A172 (cell line): ENCODE measurements around the gene CYTH2. TPM values are rescaled to one million over a fixed set of nuclear protein-coding genes. Genes with fewer than 3 reads are reported as not detected.
"Not testable (repeated sequence)": the region's sequence is repeated elsewhere in the genome, so short reads cannot be mapped to it uniquely, and the experiment has no call there.

Experiments used
- DNase-seq: peaks from one replicate; pipeline ENCODE4 v3.0.0-alpha.2; 2015; ENCODE audit warnings: low spot score
- total RNA-seq: library from RNA; depleted of rRNA; stranded (reverse); fragments of >200 nt; shearing (Covaris generic); gene quantifications from 2 replicates; pipeline ENCODE4 v1.2.3, GENCODE V29; 2014; rRNA removed

Gene CYTH2
- total RNA-seq, 1 experiment from 2014 or later = 28.7 TPM

- peak; percentile 22 for DNase-seq
These were observed 42.8 kb downstream of the CYTH2 start, which contains the start of gene LMTK3 for GRCh38 chr19:48511800-48512503. LMTK3 (minus strand) TSS chr19:48511835; CDS start chr19:48511576, 259 bp downstream.

GRCh38 chr19:48512504-48513288, 43.5 kb downstream of the CYTH2 start:
- DNase-seq = no peak

- peak; percentile 50 for DNase-seq
These were observed 44.3 kb downstream of the CYTH2 start for GRCh38 chr19:48513289-48514122.

- DNase-seq = no peak
These were observed 44.9 kb downstream of the CYTH2 start for GRCh38 chr19:48514123-48514458.

- DNase-seq = no peak
These were observed 47.4 kb downstream of the CYTH2 start for GRCh38 chr19:48516536-48516935.

- DNase-seq = no peak
These were observed 49.0 kb downstream of the CYTH2 start for GRCh38 chr19:48518207-48518606.

GRCh38 chr19:48519426-48519825, 50.3 kb downstream of the CYTH2 start:
- DNase-seq = not testable (repeated sequence)

- DNase-seq = no peak
These were observed 51.0 kb downstream of the CYTH2 start for GRCh38 chr19:48520134-48520533.

- DNase-seq = no peak
These were observed 55.1 kb downstream of the CYTH2 start for GRCh38 chr19:48524221-48524620.

GRCh38 chr19:48524732-48525131, 55.6 kb downstream of the CYTH2 start:
- DNase-seq = no peak

- no peak for DNase-seq
These were observed 60.0 kb downstream of the CYTH2 start for GRCh38 chr19:48529156-48529555.

GRCh38 chr19:48530066-48530720, 61.0 kb downstream of the CYTH2 start:
- DNase-seq = no peak

- no peak for DNase-seq
These were observed 61.6 kb downstream of the CYTH2 start for GRCh38 chr19:48530770-48531169.

Other genes starting within 250 kb of the CYTH2 start
- gene CARD8, start 213.5 kb upstream of the CYTH2 start, total RNA-seq = 4.3 and 7.7 TPM in 2 replicates
- gene ZNF114, start 199.3 kb upstream of the CYTH2 start, total RNA-seq = 0.79 and 5.5 TPM in 2 replicates
- gene EMP3, start 143.8 kb upstream of the CYTH2 start, total RNA-seq = 67.5 and 98.5 TPM in 2 replicates
- 1.8 and 2.5 TPM in 2 replicates for gene TMEM143, start 105.4 kb upstream of the CYTH2 start, total RNA-seq
- gene SYNGR4, start 105.0 kb upstream of the CYTH2 start, total RNA-seq = not detected in 2 replicates
- gene KDELR1, start 77.8 kb upstream of the CYTH2 start, total RNA-seq = 64.2 and 71.5 TPM in 2 replicates
- not detected in 2 replicates for gene GRIN2D, start 75.7 kb upstream of the CYTH2 start, total RNA-seq
- gene GRWD1, start 23.4 kb upstream of the CYTH2 start, total RNA-seq = 38.9 and 55.4 TPM in 2 replicates
- 0.36 and 0.55 TPM in 2 replicates for gene KCNJ14, start 13.8 kb upstream of the CYTH2 start, total RNA-seq
- not detected in 2 replicates for gene LMTK3, start 42.5 kb downstream of the CYTH2 start, total RNA-seq
- gene SULT2B1, start 82.8 kb downstream of the CYTH2 start, total RNA-seq = 0.38 TPM in 1 of 2 replicates, not detected in the other
- gene SPACA4, start 137.4 kb downstream of the CYTH2 start, total RNA-seq = not detected in 2 replicates
- gene FAM83E, start 145.7 kb downstream of the CYTH2 start, total RNA-seq = 0.07 TPM in 1 of 2 replicates, not detected in the other
- 764 and 1,035 TPM in 2 replicates for gene RPL18, start 149.8 kb downstream of the CYTH2 start, total RNA-seq
- 7.6 and 10.5 TPM in 2 replicates for gene SPHK2, start 150.1 kb downstream of the CYTH2 start, total RNA-seq
- gene DBP, start 168.0 kb downstream of the CYTH2 start, total RNA-seq = 2.6 and 15.5 TPM in 2 replicates
- gene CA11, start 176.8 kb downstream of the CYTH2 start, total RNA-seq = 2.3 and 5.8 TPM in 2 replicates
- gene NTN5, start 203.6 kb downstream of the CYTH2 start, total RNA-seq = not detected in 2 replicates
- gene FUT2, start 226.6 kb downstream of the CYTH2 start, total RNA-seq = not detected in 2 replicates